Testis (tissue), 3 donors: Measurements from ENCODE around the gene LIPG. TPM values are rescaled to one million over a fixed set of nuclear protein-coding genes. Genes with fewer than 3 reads are reported as not detected.
"Not testable (repeated sequence)": the region's sequence is repeated elsewhere in the genome, so short reads cannot be mapped to it uniquely, and the experiment has no call there.

Experiments
- DNase-seq: peaks from one replicate; pipeline ENCODE4 v3.0.0-alpha.2; 2019
- H3K27ac ChIP-seq, 2 donors: fragments of 200-600 bp; sonication (generic); one replicate each; pipeline ENCODE4 v1.5.1; 2019
- H3K27me3 ChIP-seq: fragments of 200-600 bp; sonication (generic); one replicate; pipeline ENCODE4 v1.5.1; 2019
- H3K36me3 ChIP-seq: fragments of 200-600 bp; sonication (generic); one replicate; pipeline ENCODE4 v1.5.1; 2017; ENCODE audit warnings: low read depth; ENCODE audit errors: missing control alignments
- H3K4me1 ChIP-seq: fragments of 200-600 bp; sonication (generic); one replicate; pipeline ENCODE4 v1.5.1; 2019
- H3K4me3 ChIP-seq, 2 donors: fragments of 200-600 bp; sonication (generic); one replicate each; pipeline ENCODE4 v1.5.1; 2017 to 2019
- H3K9me3 ChIP-seq: fragments of 200-600 bp; sonication (generic); one replicate; pipeline ENCODE4 v1.5.1; 2017
- POLR2A ChIP-seq: fragments of 450-650 bp; IDR thresholded peaks from one replicate; pipeline ENCODE4 v1.6.1; 2017; ENCODE audit warnings: antibody characterized with exemption, mild to moderate bottlenecking, moderate library complexity
- WGBS, 2 donors: methylation state at CpG; one replicate each; pipeline ENCODE4 v1.1.5; 2018; 5-methylcytosine and 5-hydroxymethylcytosine counted together
- intact Hi-C: fragments of 100-400 bp; cut with DNase I; formaldehyde crosslinking; loops from one replicate; pipeline ENCODE4 v1.15.1; 2023; ENCODE audit warnings: low total_unique reads
- polyA plus RNA-seq: library from polyadenylated mRNA; stranded (reverse); fragments of 350-450 nt; fragmentation: Illumina TruSeq; extraction: RNeasy Lipid Tissue Mini Kit (QIAGEN cat#74804); gene quantifications from one replicate; pipeline ENCODE4 v1.2.3, GENCODE V29; 2014; ENCODE audit warnings: low read depth, low replicate concordance; ENCODE audit not compliant: insufficient read depth
- total RNA-seq, 2 donors: library from RNA; depleted of rRNA; stranded (reverse); fragments of >200 nt; gene quantifications; one replicate each; pipeline ENCODE4 v1.2.3, GENCODE V29; 2016
- TF ChIP-seq, protein P1 (sequence below), 3 experiments: fragments of 450-650 bp in 2 of 3; fragments of 200-600 bp in 1 of 3; sonication (generic) in 1 of 3; IDR thresholded peaks; one replicate each; pipeline ENCODE4 v1.5.1; 2016 to 2019; ENCODE audit warnings: antibody characterized with exemption in 3 of 3, mild to moderate bottlenecking in 2 of 3, moderate library complexity in 1 of 3

LIPG gene
- total and polyA plus RNA-seq, 3 donors from 2014 or later, result 25.4 to 48.0 (median 35.2) TPM

GRCh38 chr18:49580279-49580678 lies 18.4 kb downstream of the LIPG start:
- intact Hi-C loops, result no loop called here
- 79 to 89% methylated on average over 1 of the region's 1 CpG for WGBS, 2 donors
- H3K9me3 ChIP-seq, result no peaks in the 10 kb centered on the region

DNA sequence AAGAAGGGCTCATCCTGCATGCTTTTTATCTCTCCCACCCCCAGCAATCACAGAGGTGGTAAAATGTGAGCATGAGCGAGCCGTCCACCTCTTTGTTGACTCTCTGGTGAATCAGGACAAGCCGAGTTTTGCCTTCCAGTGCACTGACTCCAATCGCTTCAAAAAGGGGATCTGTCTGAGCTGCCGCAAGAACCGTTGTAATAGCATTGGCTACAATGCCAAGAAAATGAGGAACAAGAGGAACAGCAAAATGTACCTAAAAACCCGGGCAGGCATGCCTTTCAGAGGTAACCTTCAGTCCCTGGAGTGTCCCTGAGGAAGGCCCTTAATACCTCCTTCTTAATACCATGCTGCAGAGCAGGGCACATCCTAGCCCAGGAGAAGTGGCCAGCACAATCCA lies 19.5 kb downstream of the LIPG start:
- intact Hi-C loops, result no loop called here
- H3K4me3 ChIP-seq, result no peak overlapping the region
- no peaks in the 10 kb centered on the region for H3K36me3 ChIP-seq
- DNase-seq, result no peak
- no peak overlapping the region for H3K27ac ChIP-seq
- 85 to 86% methylated on average over 7 of the region's 7 CpGs for WGBS, 2 donors
- no peaks in the 10 kb centered on the region for H3K9me3 ChIP-seq
- H3K4me1 ChIP-seq, result peaks cover 3% of the 10 kb centered on the region
- no peaks in the 10 kb centered on the region for H3K27me3 ChIP-seq
- TF ChIP-seq POLR2A, result no peak
- TF ChIP-seq, protein P1, sequence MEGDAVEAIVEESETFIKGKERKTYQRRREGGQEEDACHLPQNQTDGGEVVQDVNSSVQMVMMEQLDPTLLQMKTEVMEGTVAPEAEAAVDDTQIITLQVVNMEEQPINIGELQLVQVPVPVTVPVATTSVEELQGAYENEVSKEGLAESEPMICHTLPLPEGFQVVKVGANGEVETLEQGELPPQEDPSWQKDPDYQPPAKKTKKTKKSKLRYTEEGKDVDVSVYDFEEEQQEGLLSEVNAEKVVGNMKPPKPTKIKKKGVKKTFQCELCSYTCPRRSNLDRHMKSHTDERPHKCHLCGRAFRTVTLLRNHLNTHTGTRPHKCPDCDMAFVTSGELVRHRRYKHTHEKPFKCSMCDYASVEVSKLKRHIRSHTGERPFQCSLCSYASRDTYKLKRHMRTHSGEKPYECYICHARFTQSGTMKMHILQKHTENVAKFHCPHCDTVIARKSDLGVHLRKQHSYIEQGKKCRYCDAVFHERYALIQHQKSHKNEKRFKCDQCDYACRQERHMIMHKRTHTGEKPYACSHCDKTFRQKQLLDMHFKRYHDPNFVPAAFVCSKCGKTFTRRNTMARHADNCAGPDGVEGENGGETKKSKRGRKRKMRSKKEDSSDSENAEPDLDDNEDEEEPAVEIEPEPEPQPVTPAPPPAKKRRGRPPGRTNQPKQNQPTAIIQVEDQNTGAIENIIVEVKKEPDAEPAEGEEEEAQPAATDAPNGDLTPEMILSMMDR (IDR thresholded peaks at IDR 0.05), result no peak

More at GRCh38 chr18:49580279-49580678, 18.4 kb downstream of the LIPG start:
- H3K4me1 ChIP-seq, result no peaks in the 10 kb centered on the region
- H3K36me3 ChIP-seq, result no peaks in the 10 kb centered on the region
- no peak for TF ChIP-seq POLR2A
- TF ChIP-seq, protein P1 (IDR thresholded peaks at IDR 0.05), result no peak
- no peak for DNase-seq
- H3K27ac ChIP-seq, result no peak overlapping the region
- no peak overlapping the region for H3K4me3 ChIP-seq
- H3K27me3 ChIP-seq, result no peaks in the 10 kb centered on the region

GRCh38 chr18:49582579-49582978 lies 20.7 kb downstream of the LIPG start:
- no peak for TF ChIP-seq POLR2A
- TF ChIP-seq, protein P1 (IDR thresholded peaks at IDR 0.05), result no peak
- peaks cover 3% of the 10 kb centered on the region for H3K4me1 ChIP-seq
- intact Hi-C loops, result no loop called here
- H3K27ac ChIP-seq, result no peak overlapping the region
- H3K9me3 ChIP-seq, result no peaks in the 10 kb centered on the region
- WGBS, 2 donors, result 71 to 85% methylated on average over 8 of the region's 8 CpGs
- H3K36me3 ChIP-seq, result no peaks in the 10 kb centered on the region
- no peak for DNase-seq
- H3K27me3 ChIP-seq, result no peaks in the 10 kb centered on the region
- H3K4me3 ChIP-seq, result no peak overlapping the region

DNA sequence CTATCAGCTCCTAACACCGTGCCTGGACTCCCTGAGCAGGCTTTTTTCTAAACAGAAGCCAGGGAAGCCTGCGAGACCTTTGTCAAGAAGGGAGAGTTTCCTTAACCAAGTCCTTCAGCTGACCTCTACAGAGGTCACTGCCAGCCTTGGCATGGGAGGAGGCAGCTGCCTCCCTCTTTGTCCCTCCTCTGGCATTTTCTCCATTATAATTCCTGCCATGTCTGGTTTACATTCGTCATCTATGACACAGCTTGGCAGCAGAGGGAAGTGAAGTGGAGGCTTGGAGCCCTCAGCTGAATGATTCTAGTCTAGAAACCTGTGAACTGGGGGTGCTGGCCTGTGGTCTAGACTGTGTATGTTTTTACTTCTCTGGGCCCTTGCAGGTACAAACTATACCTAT lies 22.5 kb downstream of the LIPG start:
- Histone ChIP-seq H3K27me3 (no peaks in the 10 kb centered on the region), H3K4me3 (no peak overlapping the region), H3K9me3 (no peaks in the 10 kb centered on the region), H3K36me3 (no peaks in the 10 kb centered on the region), H3K4me1 (peaks cover 3% of the 10 kb centered on the region), H3K27ac (no peak overlapping the region)
- no peak for DNase-seq
- WGBS, 2 donors, result 54 to 87% methylated on average over 3 of the region's 3 CpGs
- no peak for TF ChIP-seq POLR2A
- TF ChIP-seq, protein P1 (IDR thresholded peaks at IDR 0.05), result no peak
- intact Hi-C loops, result no loop called here

DNA sequence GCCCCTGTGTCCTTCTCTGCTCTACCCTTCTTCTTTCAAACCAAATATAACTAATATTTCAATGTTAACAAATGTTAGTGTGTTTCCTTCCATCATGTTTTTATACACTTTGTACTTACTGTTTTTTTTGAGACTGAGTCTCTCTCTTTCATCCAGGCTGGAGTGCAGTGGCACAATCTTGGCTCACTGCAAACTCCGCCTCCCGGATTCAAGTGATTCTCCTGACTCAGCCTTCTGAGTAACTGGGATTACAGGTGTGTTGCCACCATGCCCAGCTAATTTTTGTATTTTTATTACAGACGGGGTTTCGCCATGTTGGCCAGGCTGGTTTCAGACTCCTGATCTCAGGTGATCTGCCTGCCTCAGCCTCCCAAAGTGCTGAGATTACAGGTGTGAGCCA lies 23.1 kb downstream of the LIPG start:
- H3K4me1 ChIP-seq, H3K27me3 ChIP-seq, H3K4me3 ChIP-seq, intact Hi-C loops, H3K27ac ChIP-seq, H3K9me3 ChIP-seq, H3K36me3 ChIP-seq, DNase-seq: not testable (repeated sequence)
- 93 to 94% methylated on average over 4 of the region's 4 CpGs for WGBS, 2 donors
